ENCODE measurements around the gene LETMD1. TPM values are rescaled to one million over a fixed set of nuclear protein-coding genes. Genes with fewer than 3 reads are reported as not detected.

The LETMD1 gene
- total and polyA plus RNA-seq, 9 of the 15 experiments (the other 6 are each of a cell fraction or from before 2014, with no cell fraction given), result 58.7 to 163 (median 75.4) TPM

DNA sequence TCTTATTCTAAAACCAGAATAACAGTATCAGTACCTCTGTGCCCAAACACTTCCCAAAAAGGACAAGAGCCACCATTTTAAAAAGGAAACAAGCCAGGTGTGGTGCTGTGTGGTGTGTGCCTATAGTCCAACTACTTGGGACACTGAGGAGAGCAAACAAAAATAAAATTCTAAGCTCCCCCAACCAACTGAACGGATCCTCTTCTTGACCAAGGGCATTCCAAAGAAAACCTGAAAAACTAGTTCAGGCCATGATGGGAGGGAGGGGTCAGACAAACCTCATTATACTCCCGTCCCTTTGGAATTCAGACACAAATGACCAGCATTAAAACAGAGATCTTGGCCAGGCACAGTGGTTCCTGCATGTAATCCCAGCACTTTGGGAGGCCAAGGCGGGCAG, 42.5 kb upstream of the LETMD1 start (continued):
- TF ChIP-seq TAF9B (IDR thresholded peaks at IDR 0.05; ENCODE audit: partially characterized antibody), result no peak
- no peak for TF ChIP-seq MTF1 (CRISPR knock-in tag; IDR thresholded peaks at IDR 0.05; ENCODE audit: borderline replicate concordance)
- no peak for TF ChIP-seq ZNF239 (CRISPR knock-in tag; IDR thresholded peaks at IDR 0.05)
- no peak for TF ChIP-seq NONO (IDR thresholded peaks at IDR 0.05; ENCODE audit: low read depth in 2 of 2, low read length in 1 of 2)
- TF ChIP-seq KAT7 (CRISPR knock-in tag; IDR thresholded peaks at IDR 0.05; ENCODE audit: borderline replicate concordance), result no peak
- no peak for TF ChIP-seq ATF7 (IDR thresholded peaks at IDR 0.05)
- TF ChIP-seq, protein P1, sequence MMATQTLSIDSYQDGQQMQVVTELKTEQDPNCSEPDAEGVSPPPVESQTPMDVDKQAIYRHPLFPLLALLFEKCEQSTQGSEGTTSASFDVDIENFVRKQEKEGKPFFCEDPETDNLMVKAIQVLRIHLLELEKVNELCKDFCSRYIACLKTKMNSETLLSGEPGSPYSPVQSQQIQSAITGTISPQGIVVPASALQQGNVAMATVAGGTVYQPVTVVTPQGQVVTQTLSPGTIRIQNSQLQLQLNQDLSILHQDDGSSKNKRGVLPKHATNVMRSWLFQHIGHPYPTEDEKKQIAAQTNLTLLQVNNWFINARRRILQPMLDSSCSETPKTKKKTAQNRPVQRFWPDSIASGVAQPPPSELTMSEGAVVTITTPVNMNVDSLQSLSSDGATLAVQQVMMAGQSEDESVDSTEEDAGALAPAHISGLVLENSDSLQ (IDR thresholded peaks at IDR 0.05), result no peak
- TF ChIP-seq, protein P2, sequence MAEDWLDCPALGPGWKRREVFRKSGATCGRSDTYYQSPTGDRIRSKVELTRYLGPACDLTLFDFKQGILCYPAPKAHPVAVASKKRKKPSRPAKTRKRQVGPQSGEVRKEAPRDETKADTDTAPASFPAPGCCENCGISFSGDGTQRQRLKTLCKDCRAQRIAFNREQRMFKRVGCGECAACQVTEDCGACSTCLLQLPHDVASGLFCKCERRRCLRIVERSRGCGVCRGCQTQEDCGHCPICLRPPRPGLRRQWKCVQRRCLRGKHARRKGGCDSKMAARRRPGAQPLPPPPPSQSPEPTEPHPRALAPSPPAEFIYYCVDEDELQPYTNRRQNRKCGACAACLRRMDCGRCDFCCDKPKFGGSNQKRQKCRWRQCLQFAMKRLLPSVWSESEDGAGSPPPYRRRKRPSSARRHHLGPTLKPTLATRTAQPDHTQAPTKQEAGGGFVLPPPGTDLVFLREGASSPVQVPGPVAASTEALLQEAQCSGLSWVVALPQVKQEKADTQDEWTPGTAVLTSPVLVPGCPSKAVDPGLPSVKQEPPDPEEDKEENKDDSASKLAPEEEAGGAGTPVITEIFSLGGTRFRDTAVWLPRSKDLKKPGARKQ (CRISPR knock-in tag; IDR thresholded peaks at IDR 0.05), result no peak
- no peak for TF ChIP-seq ZNF174 (CRISPR knock-in tag; IDR thresholded peaks at IDR 0.05)
- no peak for TF ChIP-seq NR2F6 (CRISPR knock-in tag; IDR thresholded peaks at IDR 0.05)
- TF ChIP-seq, protein P3, sequence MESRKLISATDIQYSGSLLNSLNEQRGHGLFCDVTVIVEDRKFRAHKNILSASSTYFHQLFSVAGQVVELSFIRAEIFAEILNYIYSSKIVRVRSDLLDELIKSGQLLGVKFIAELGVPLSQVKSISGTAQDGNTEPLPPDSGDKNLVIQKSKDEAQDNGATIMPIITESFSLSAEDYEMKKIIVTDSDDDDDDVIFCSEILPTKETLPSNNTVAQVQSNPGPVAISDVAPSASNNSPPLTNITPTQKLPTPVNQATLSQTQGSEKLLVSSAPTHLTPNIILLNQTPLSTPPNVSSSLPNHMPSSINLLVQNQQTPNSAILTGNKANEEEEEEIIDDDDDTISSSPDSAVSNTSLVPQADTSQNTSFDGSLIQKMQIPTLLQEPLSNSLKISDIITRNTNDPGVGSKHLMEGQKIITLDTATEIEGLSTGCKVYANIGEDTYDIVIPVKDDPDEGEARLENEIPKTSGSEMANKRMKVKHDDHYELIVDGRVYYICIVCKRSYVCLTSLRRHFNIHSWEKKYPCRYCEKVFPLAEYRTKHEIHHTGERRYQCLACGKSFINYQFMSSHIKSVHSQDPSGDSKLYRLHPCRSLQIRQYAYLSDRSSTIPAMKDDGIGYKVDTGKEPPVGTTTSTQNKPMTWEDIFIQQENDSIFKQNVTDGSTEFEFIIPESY (CRISPR knock-in tag; IDR thresholded peaks at IDR 0.05), result no peak

All from K562 (cell line).